ENCODE data around the gene PLEK2. TPM values are rescaled to one million over a fixed set of nuclear protein-coding genes. Genes with fewer than 3 reads are reported as not detected.

Gene PLEK2
- total RNA-seq, 1 donor from 2014 or later = 0.62 TPM

DNA sequence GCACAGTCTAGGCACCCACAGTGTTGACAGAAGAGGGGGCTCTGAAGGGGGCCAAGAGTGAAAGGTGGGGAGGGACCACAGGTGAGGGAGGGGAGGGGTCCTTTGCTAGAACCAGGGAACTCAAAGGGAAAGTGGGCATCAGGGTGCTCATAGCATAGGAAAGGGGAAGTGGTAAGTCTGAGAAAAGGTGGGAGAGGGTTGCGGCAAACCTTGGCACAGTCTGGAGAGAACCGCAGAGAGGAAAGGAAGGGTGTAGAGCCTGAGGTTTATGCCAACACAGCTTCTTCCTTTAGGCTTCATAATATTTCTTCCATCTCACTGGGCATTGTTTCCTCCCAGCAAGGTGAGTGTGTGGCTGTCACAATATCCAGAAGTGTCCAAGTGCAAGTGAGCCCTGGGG is 11.5 kb upstream of the PLEK2 start:
- Mint-ChIP-seq H3K4me3 (ENCODE audit: unreplicated experiment) (no peak overlapping the region), H3K9me3 (ENCODE audit: unreplicated experiment) (no peaks in the 10 kb centered on the region), H3K27ac (ENCODE audit: unreplicated experiment) (no peak overlapping the region), H3K4me1 (ENCODE audit: unreplicated experiment) (peaks cover 8% of the 10 kb centered on the region), H3K27me3 (ENCODE audit: unreplicated experiment) (peaks cover 5% of the 10 kb centered on the region), H3K36me3 (ENCODE audit: low read depth, unreplicated experiment) (no peaks in the 10 kb centered on the region)
- no peak for TF ChIP-seq CTCF (IDR thresholded peaks at IDR 0.05; ENCODE audit: unreplicated experiment)
- DNase-seq (ENCODE audit: low spot score) = no peak

DNA sequence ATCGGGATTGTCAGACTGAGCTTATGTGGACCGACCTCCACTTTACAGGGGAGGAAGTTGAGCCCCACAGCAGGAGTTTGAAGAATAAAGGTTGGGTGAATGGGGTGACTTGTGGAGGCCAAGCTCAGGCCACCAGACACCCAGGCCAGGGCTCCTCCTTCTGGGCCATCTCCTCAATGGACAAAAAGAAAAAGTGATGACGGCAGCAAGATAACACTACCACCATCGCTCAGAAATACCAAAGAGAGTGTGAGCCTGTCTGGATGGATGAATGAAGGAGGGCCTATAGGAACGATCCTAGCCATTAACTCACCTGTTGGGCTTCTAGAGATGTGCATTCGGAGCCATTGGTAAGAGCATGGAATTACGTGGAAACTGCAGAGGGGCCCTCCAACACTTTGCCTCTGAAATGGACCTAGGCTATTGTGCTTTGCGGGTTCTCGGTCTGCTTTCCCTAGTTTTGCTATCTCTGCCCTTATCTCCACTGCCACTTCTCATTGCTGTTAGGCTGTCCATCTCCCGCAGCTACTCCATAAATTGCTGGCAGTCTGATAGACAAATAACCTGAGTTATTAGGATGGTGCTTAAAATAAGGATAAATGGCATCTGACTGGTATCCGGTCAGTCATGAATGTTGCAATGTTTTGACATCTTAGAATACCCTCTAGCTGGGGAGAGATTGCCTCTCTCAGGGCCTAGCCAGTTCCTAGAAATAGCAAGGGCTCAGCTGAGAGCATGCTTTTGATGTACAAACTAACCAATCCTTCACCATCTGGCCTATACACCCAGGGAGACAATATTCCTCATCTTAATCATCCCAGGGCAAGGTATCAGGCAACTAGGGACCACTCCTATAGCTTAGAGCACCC is 9.6 kb upstream of the PLEK2 start:
- Mint-ChIP-seq H3K9me3 (ENCODE audit: unreplicated experiment) (no peaks in the 10 kb centered on the region), H3K27ac (ENCODE audit: unreplicated experiment) (no peak overlapping the region), H3K27me3 (ENCODE audit: unreplicated experiment) (peaks cover 5% of the 10 kb centered on the region), H3K36me3 (ENCODE audit: low read depth, unreplicated experiment) (no peaks in the 10 kb centered on the region), H3K4me1 (ENCODE audit: unreplicated experiment) (peaks cover 7% of the 10 kb centered on the region), H3K4me3 (ENCODE audit: unreplicated experiment) (no peak overlapping the region)
- no peak for DNase-seq (ENCODE audit: low spot score)
- no peak for TF ChIP-seq CTCF (IDR thresholded peaks at IDR 0.05; ENCODE audit: unreplicated experiment)

DNA sequence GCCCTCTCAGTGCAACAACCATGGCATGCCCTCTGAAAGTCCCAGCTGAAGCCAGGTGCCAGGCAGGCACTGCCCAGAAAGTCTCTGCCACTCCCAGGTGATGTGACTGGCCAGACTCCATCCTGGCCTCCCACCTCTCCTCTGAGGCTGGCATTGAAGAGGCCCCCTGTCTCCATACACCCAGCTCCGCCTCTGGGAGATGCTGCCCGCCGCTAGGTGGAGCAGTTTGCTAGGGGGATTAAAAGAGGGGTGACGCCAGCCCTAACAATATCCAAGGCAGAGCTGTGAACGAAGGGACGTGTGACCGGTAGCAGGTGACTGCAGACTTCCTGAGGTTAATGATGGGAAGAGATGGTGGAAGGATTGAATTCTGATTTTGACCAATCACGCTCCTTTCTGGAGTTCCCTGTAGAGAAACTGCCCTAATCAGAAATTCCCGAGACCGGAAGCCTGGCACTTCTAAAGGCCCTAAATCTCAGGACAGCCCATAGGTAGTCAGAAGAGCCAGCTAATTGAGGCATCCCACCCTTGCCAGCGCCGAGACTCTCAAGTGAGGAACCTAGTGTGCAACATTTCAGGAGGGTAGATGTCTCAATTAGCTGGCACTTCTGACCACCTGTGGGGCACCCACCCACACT is 8.3 kb upstream of the PLEK2 start:
- Mint-ChIP-seq H3K27ac (ENCODE audit: unreplicated experiment) (no peak overlapping the region), H3K4me1 (ENCODE audit: unreplicated experiment) (peaks cover 3% of the 10 kb centered on the region), H3K9me3 (ENCODE audit: unreplicated experiment) (no peaks in the 10 kb centered on the region), H3K4me3 (ENCODE audit: unreplicated experiment) (no peak overlapping the region), H3K27me3 (ENCODE audit: unreplicated experiment) (peaks cover 5% of the 10 kb centered on the region), H3K36me3 (ENCODE audit: low read depth, unreplicated experiment) (no peaks in the 10 kb centered on the region)
- peak; percentile 22 for TF ChIP-seq CTCF (IDR thresholded peaks at IDR 0.05; ENCODE audit: unreplicated experiment)
- DNase-seq (ENCODE audit: low spot score) = peak; percentile 31

- TF ChIP-seq CTCF (IDR thresholded peaks at IDR 0.05; ENCODE audit: unreplicated experiment) = no peak
- Mint-ChIP-seq H3K9me3 (ENCODE audit: unreplicated experiment) (no peaks in the 10 kb centered on the region), H3K4me1 (ENCODE audit: unreplicated experiment) (peaks cover 2% of the 10 kb centered on the region), H3K27me3 (ENCODE audit: unreplicated experiment) (peaks cover 4% of the 10 kb centered on the region), H3K4me3 (ENCODE audit: unreplicated experiment) (no peak overlapping the region), H3K36me3 (ENCODE audit: low read depth, unreplicated experiment) (no peaks in the 10 kb centered on the region), H3K27ac (ENCODE audit: unreplicated experiment) (no peak overlapping the region)
- no peak for DNase-seq (ENCODE audit: low spot score)
Measured at GRCh38 chr14:67418401-67419191, 6.6 kb upstream of the PLEK2 start.
